GM19468 (cell line): Measurements from ENCODE around the gene SLC9A9.

Experiments used
- ATAC-seq: cut with Tn5 transposase; IDR thresholded peaks from one replicate; pipeline ENCODE4 v1.9.1; 2021; ENCODE audit warnings: mild to moderate bottlenecking, moderate library complexity, moderate number of reproducible peaks; ENCODE audit not compliant: unreplicated experiment; ENCODE audit errors: extremely low read depth

The SLC9A9 gene

DNA sequence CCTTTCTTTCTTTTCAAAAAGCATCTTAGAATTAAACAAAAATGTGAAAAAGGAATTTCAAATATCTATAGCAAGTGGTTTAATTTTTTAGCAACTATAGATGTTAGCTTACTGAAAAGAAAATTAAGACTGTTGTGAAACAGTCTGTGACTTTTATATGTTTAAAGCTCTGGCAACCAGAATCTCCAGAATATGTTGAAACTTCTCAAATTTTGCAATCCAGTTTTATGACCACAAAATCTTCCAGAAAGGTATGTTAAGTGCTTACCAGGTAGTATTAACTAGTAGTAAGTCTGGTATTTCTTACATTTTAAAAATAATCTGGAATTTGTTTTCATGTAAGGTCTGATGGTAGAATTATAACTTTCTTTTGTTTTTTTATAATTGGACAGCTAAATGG, 235.0 kb downstream of the SLC9A9 start:
- ATAC-seq, result no peak

GRCh38 chr3:143612541-143612940, 235.7 kb downstream of the SLC9A9 start:
- ATAC-seq, result no peak

DNA sequence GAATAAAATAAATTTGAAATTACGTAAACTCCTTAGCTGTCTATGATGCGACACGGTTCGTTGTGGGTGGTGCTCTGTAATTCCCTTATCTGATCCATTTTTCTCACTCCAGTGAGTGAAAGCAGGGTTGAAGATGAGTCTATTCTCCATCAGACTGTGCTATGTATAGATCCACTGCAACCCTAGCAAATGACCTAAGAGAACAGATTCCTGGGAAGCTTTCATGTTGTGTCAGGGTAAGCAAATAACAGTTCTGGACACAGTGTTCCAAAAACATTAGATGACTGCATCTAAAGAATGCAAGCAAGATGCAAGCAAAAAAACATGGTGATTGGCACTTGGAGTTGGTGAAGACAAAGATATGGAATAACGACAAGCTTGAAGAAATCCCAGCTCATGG, 239.3 kb downstream of the SLC9A9 start:
- no peak for ATAC-seq

GRCh38 chr3:143605233-143605950, 242.9 kb downstream of the SLC9A9 start:
- ATAC-seq, result no peak

DNA sequence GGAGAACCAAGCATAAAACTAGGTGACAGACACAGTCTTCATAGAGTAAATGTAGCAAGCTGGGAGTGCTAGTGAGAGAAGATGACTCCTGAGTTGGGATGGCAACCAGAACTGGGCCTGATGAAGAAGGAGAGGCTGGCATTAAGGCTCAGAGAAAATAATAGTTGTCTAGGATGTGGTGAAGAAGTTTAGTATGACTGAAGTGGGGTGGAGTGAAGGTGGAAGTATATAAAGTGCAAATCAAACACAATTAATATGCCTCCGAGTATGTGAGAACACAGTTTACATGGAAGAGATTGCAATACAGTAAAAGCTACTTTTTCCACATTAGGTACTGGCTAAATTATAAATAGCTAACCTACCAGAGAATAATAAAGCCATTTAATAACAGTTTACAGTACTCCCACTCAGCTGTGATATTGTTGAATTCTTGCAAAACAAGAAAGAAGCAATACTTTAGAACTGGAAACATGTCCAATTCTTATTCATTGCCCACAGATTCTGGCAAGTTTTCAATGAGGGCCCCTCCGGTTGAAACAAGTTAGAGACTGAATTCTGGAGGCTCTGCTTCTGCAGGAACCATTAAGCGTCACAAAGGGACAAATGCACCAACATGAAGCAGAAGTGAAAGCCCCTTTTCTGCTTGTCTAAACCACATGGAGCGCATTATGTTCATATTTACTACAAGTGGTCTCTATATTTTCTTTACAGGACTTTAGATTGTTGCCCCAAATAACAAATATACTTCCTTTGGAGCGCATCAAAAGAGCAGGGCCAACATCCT, 243.7 kb downstream of the SLC9A9 start:
- peak; percentile 51 for ATAC-seq

DNA sequence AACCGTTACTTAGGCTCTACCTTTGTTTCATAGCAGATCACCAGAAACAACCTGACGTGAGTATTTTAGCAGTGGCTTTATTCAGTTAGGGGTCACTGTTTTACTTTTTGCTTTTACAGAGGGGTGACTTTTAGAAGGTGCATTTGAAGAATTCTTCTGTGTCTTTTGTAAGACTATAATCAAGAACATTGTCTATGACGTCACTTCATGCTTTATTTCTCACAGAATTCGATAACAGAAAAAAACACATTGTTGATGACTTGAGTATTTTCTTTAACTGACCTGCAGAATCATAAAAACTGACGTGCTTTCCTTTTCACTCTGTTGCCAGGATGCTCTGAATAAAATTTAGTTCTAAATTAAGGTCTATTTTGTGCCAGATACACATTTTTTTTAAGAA, 244.5 kb downstream of the SLC9A9 start:
- ATAC-seq, result no peak

GRCh38 chr3:143601723-143602484, 246.4 kb downstream of the SLC9A9 start:
- no peak for ATAC-seq

- no peak for ATAC-seq
These were observed 247.2 kb downstream of the SLC9A9 start for GRCh38 chr3:143600756-143601718.

DNA sequence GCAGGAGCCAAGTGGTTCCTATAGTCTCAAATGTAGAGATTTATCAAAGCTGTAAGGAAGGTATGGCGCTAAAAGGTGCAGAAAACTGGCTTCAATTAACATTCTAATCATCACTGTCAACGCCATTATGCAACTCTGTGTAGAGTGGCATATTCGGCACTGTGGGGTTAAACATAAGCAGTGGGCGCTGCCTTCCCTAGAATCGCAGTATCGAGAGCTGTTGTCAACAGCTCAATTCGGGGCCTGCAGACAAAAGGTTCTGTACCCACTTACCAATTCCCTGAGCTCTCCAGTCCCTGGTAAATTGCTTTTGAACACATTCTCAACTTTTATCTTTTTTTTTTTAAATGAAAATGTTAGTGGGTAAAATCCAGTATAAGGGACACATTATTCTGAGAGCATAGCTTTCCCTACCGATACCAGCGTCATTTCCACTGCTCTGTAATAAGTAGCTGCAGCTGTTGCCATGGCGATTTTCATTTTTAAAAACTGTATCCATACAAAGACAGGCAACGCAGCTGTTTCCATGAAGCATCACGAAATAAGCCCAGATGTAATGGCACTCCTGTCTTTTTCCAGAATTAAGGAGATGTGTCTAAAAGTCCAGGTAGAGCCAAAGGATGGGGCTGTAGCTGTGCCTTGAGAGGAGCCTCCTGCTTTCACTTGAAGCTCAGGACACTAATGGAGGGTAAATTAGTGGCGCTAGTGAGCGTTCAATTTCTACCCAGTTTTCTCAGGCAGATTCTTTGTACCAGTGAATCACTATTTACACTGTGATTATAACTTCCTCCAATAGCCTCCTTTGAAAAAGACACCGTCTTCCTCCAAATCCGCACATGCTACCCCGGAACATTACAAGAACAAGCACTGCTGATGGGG, 250.3 kb downstream of the SLC9A9 start:
- ATAC-seq, result no peak

DNA sequence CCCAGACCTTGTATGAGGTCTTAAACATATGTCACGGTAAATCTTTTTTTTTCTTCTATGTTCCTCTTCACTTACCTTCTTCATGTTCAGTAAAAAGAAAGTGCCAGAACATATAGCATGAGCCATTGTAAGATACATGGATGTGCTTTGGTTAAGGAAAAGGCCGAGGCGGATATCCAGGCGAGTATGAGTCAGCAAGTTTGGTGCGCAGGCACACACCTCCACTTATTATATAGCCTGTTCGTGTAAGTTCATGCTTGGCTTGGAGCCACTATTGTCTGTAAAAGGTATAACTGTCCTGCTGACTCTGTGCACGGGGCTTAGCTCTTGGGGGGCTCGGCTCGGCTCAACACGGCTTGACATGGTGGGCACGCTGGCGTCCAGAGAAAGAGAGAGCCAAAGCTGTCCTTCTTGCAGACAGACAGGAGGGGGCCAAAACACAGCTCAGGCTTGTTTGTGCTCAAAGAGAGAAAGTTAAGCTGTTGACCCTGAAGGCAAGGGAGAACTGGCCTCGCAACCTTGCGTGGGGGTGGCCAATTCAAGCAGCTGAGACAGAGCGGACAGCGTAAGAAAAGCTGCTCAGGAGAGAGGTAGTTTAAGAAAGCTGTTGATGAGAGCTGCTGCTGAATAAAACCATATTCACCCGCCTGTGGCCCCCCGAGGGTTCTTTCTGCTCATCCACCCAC, 251.2 kb downstream of the SLC9A9 start:
- ATAC-seq, result no peak

DNA sequence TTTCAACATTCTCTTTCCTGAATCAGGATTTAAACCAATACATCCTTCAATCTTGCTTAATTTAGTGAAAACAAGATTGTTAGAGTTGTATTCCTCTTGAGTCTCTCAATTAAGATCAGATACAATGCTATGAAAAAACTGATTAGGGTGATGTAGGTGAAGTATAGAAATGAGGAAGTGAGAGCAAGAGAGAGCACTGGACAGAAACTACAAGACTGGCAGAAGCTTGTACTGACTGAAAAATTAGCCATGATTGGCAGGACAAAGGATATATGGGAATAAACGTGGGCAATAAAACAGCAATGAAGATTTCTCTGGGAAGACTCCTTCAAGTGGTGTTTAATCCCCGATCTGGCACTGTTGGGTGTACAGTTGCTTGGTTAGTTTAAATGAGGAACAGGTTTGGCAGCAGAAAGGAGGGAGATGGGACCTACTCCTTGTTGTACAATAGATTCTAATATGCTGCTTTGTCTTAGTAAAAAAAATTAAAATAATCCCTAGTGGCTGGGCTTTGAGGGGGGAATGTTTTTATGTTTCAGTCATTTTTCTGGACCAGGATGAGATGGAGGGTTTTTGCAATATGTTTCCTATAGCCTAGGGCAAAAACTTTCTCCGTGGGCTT, 252.7 kb downstream of the SLC9A9 start:
- ATAC-seq, result peak; percentile 87

- ATAC-seq, result no peak
These were observed 254.1 kb downstream of the SLC9A9 start for GRCh38 chr3:143594206-143594605.

DNA sequence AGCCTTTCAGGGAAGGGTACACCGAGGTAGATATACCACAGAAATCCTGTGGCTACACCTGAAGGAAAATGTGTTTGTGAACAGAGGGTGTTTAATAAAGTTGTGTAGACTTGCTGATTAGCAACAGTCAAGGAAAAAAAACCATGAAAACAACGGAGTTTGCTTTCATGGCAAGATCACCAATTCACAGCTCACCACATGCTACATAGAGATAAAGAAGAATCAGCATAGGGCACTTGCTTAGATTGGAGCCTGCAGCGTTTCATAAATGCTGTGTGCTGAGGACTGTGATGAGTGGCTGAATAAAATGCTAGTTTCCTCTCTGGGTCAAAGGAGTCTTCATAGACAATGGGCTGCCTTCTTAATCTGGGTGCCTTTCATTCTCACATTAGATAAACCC, 257.6 kb downstream of the SLC9A9 start:
- ATAC-seq, result no peak

DNA sequence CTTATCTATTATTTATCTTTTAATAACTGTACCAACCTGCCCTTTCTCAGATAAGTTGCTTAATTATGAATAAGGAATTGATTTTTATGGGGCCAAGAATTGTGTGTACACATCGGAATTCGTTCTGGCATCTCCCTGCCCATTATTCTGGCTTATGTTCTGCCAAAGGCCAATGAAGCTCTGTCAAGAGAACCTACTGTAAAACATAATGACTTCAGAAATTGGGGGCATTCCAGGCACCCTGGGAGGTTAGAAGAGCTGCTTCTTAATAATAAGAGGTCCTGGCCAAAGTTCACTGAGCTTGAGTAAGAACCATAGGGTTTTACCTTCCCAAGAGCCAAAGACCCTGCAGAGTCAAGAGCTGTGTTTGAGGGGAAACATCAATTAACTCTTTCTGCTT, 261.7 kb downstream of the SLC9A9 start:
- ATAC-seq, result no peak

- ATAC-seq, result no peak
These were observed 262.4 kb downstream of the SLC9A9 start for GRCh38 chr3:143585720-143586456.

GRCh38 chr3:143584474-143584873, 263.8 kb downstream of the SLC9A9 start:
- no peak for ATAC-seq

DNA sequence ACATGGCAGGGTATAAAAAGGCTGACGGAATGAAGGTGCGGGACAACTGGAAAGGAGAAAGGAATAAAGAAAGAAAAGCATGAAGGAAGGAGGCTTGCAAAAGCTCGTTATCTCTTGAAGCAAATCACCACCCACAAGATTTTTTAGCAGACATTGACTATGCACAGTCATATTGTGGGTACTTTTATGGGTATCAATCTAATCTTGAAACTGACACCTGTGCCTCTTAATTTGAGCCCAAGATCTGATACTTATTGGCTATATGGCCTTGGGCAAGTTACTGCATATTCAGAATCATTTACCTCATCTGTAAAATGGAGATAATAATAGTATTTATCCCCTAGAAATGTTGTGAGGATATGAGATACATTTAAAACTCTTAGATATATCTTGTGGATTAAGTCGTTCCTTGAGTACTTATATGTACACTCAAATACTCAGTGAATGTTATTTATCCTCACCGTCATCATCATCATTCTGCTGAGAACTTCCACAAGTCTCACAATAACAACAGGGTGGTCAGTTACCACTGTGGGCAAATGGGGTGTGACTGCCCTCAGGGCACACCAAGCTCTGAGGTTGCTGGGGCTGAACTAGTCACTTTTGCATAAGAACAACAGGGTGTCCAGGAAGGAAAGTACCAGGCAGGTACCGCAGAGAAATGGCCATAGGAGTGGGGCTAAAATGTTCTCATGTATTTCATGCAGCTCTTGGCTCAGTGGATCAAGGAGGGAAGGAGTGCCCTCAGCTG, 266.1 kb downstream of the SLC9A9 start:
- no peak for ATAC-seq
